ENCODE results near the gene FOXP4. TPM values are rescaled to one million over a fixed set of nuclear protein-coding genes. Genes with fewer than 3 reads are reported as not detected.

The FOXP4 gene
- polyA plus RNA-seq, 1 of the 3 experiments (the other 2 are of a cell fraction) = 7.3 TPM

DNA sequence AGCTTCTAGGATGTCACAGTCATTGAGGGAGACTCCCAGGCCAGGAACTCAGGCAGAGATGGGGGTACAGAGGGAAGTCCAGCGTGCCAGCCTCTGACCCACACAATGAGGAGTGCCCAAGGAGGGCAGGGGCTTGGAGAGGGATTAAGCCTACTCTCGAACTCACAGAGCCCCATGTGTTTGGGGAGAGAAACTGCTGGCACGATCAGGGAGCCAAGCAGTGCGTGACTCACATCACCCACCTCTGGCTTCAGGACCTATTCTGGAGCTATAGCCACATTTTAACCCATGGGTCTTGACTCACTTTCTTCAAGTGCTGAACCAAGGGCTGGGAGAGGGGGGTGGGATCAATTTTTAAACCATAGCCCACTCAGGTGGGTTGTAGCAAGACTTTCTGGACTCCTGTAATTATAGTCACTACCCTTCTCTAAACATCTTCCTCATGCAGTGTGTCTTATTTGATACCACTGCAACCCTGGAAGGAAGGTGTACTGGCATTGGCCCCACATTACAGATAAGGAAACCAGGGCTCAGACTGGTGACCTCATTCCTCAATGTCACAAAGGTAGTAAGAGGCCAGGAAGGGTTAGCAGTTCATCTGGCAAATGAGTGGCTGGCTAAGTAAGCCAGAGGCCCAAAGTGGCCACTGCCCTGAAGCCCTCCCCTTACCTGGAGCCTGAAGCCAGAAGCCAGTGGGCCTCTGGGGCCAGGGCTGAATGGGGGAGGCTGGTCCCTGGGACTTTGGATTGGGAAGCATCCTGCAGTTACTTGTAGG is 12.0 kb downstream of the FOXP4 start:
- H3K36me3 ChIP-seq (replicated peaks in 1 of 2; ENCODE audit: control insufficient read depth in 1 of 2, insufficient read depth in 2 of 2, low read length in 1 of 2) = no peaks in the 10 kb centered on the region
- no peaks in the 10 kb centered on the region for H3K9me3 ChIP-seq
- no peak for DNase-seq
- H3K4me3 ChIP-seq (ENCODE audit: low read depth in 2 of 2, low read length in 1 of 2) = no peak overlapping the region
- no peak overlapping the region for H2AFZ ChIP-seq (ENCODE audit: low read depth)
- 100% methylated on average over 2 of the region's 4 CpGs for WGBS (ENCODE audit: low lambda C conversion rate)
- H3F3A ChIP-seq (replicated peaks; ENCODE audit: insufficient read depth) = no peaks in the 10 kb centered on the region
- peaks cover 51% of the 10 kb centered on the region for H4K20me1 ChIP-seq (ENCODE audit: insufficient read depth)
- H3K9me2 ChIP-seq = no peaks in the 10 kb centered on the region
- H3K27ac ChIP-seq (ENCODE audit: low read depth in 2 of 2, low read length in 1 of 2) = no peak overlapping the region
- peaks cover 4 to 13% of the 10 kb centered on the region in 2 experiments; a peak in 2 of 4 replicates for H3K4me1 ChIP-seq (ENCODE audit: control insufficient read depth in 1 of 2, insufficient read depth in 2 of 2, low read depth in 1 of 2, low read length in 1 of 2)
- ChIA-PET CTCF (interaction anchor here (1.2 kb wide), 1 partner anchor 97 kb away, joined by 3 read pairs; no protein-coding TSS in a partner anchor), POLR2A (no interaction called here)
- no peak overlapping the region for H3K9ac ChIP-seq
- TF ChIP-seq FOXJ3 (CRISPR knock-in tag; IDR thresholded peaks at IDR 0.05) (no peak), TAF1 (IDR thresholded peaks at IDR 0.05; ENCODE audit: borderline replicate concordance, low read depth, low read length) (no peak), RXRA (IDR thresholded peaks at IDR 0.05; ENCODE audit: borderline replicate concordance, low read depth) (no peak), JUND (IDR thresholded peaks at IDR 0.05) (no peak), RFX5 (IDR thresholded peaks at IDR 0.05; ENCODE audit: low read length) (no peak), FOSL2 (IDR thresholded peaks at IDR 0.05; ENCODE audit: borderline replicate concordance, low read depth) (no peak), PBX3 (IDR thresholded peaks at IDR 0.05) (no peak), YY1 (IDR thresholded peaks at IDR 0.05; ENCODE audit: low read depth) (no peak), NRF1 (IDR thresholded peaks at IDR 0.05; ENCODE audit: low read depth, low read length) (no peak), ZBTB33 (IDR thresholded peaks at IDR 0.05; ENCODE audit: borderline replicate concordance, low read depth) (no peak), FOXM1 (IDR thresholded peaks at IDR 0.05; ENCODE audit: low read depth) (no peak), POLR2AphosphoS5 (IDR thresholded peaks at IDR 0.05; ENCODE audit: low read depth, low read length) (no peak), RAD21 (IDR thresholded peaks at IDR 0.05; ENCODE audit: low read length) (no peak)
- TF ChIP-seq, protein P1, sequence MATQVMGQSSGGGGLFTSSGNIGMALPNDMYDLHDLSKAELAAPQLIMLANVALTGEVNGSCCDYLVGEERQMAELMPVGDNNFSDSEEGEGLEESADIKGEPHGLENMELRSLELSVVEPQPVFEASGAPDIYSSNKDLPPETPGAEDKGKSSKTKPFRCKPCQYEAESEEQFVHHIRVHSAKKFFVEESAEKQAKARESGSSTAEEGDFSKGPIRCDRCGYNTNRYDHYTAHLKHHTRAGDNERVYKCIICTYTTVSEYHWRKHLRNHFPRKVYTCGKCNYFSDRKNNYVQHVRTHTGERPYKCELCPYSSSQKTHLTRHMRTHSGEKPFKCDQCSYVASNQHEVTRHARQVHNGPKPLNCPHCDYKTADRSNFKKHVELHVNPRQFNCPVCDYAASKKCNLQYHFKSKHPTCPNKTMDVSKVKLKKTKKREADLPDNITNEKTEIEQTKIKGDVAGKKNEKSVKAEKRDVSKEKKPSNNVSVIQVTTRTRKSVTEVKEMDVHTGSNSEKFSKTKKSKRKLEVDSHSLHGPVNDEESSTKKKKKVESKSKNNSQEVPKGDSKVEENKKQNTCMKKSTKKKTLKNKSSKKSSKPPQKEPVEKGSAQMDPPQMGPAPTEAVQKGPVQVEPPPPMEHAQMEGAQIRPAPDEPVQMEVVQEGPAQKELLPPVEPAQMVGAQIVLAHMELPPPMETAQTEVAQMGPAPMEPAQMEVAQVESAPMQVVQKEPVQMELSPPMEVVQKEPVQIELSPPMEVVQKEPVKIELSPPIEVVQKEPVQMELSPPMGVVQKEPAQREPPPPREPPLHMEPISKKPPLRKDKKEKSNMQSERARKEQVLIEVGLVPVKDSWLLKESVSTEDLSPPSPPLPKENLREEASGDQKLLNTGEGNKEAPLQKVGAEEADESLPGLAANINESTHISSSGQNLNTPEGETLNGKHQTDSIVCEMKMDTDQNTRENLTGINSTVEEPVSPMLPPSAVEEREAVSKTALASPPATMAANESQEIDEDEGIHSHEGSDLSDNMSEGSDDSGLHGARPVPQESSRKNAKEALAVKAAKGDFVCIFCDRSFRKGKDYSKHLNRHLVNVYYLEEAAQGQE (IDR thresholded peaks at IDR 0.05; ENCODE audit: low read depth, low read length) = no peak
- TF ChIP-seq, protein P2, sequence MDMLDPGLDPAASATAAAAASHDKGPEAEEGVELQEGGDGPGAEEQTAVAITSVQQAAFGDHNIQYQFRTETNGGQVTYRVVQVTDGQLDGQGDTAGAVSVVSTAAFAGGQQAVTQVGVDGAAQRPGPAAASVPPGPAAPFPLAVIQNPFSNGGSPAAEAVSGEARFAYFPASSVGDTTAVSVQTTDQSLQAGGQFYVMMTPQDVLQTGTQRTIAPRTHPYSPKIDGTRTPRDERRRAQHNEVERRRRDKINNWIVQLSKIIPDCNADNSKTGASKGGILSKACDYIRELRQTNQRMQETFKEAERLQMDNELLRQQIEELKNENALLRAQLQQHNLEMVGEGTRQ (IDR thresholded peaks at IDR 0.05; ENCODE audit: borderline replicate concordance, low read depth, low read length) = no peak
- H3K4me2 ChIP-seq = no peak overlapping the region
- H3K79me2 ChIP-seq (ENCODE audit: insufficient read depth) = peaks cover 50% of the 10 kb centered on the region
- H3K27me3 ChIP-seq (ENCODE audit: insufficient read depth) = no peaks in the 10 kb centered on the region
